GM08714 (cell line): Measurements from ENCODE around the gene FHIP1A.
"Not testable (repeated sequence)": the region's sequence is repeated elsewhere in the genome, so short reads cannot be mapped to it uniquely, and the experiment has no call there.

Experiments
- H3K4me3 ChIP-seq: fragments of 200-500 bp; sonication (Bioruptor generic); 2 replicates; pipeline ENCODE4 v1.5.1; 2014; ENCODE audit warnings: mild to moderate bottlenecking, low read length, inconsistent platforms
- ZNF274 ChIP-seq: IDR thresholded peaks from 2 replicates; pipeline ENCODE4 v1.6.1; 2012; ENCODE audit warnings: mild to moderate bottlenecking, low read depth, low read length

Gene FHIP1A

GRCh38 chr4:151408630-151409469 lies at the start of gene FHIP1A:
TSS of gene FHIP1A (plus strand) at chr4:151409176. CDS start at chr4:151566260, 157,084 bp downstream.
- TF ChIP-seq ZNF274: no peak
- H3K4me3 ChIP-seq: peak within 1 kb of the TSS; percentile 63; the same call in 1 of the 2 replicates

- H3K4me3 ChIP-seq: no peak overlapping the region
- no peak for TF ChIP-seq ZNF274
Measured at GRCh38 chr4:151359576-151359975, 49.4 kb upstream of the FHIP1A start.

- no peak overlapping the region for H3K4me3 ChIP-seq
- TF ChIP-seq ZNF274: no peak
Measured at GRCh38 chr4:151361126-151361525, 47.9 kb upstream of the FHIP1A start.

GRCh38 chr4:151361966-151362365 lies 47.0 kb upstream of the FHIP1A start:
- TF ChIP-seq ZNF274: no peak
- no peak overlapping the region for H3K4me3 ChIP-seq

GRCh38 chr4:151362404-151363164 lies 46.4 kb upstream of the FHIP1A start:
- no peak overlapping the region for H3K4me3 ChIP-seq
- TF ChIP-seq ZNF274: no peak

- no peak overlapping the region for H3K4me3 ChIP-seq
- TF ChIP-seq ZNF274: no peak
Measured at GRCh38 chr4:151376540-151376939, 32.4 kb upstream of the FHIP1A start.

- TF ChIP-seq ZNF274: no peak
- no peak overlapping the region for H3K4me3 ChIP-seq
Measured at GRCh38 chr4:151389311-151389710, 19.7 kb upstream of the FHIP1A start.

GRCh38 chr4:151389799-151390198 lies 19.2 kb upstream of the FHIP1A start:
- not testable (repeated sequence) for H3K4me3 ChIP-seq

- H3K4me3 ChIP-seq: no peak overlapping the region
- no peak for TF ChIP-seq ZNF274
Measured at GRCh38 chr4:151395873-151396272, 13.1 kb upstream of the FHIP1A start.

- no peak for TF ChIP-seq ZNF274
- no peak overlapping the region for H3K4me3 ChIP-seq
Measured at GRCh38 chr4:151400343-151400742, 8.6 kb upstream of the FHIP1A start.

GRCh38 chr4:151401739-151402138 lies 7.2 kb upstream of the FHIP1A start:
- H3K4me3 ChIP-seq: no peak overlapping the region
- TF ChIP-seq ZNF274: no peak

GRCh38 chr4:151402145-151402865 lies 6.7 kb upstream of the FHIP1A start:
- TF ChIP-seq ZNF274: no peak
- H3K4me3 ChIP-seq: no peak overlapping the region

GRCh38 chr4:151403656-151404055 lies 5.3 kb upstream of the FHIP1A start:
- no peak for TF ChIP-seq ZNF274
- H3K4me3 ChIP-seq: no peak overlapping the region

- not testable (repeated sequence) for H3K4me3 ChIP-seq
Measured at GRCh38 chr4:151404802-151405201, 4.2 kb upstream of the FHIP1A start.
